HG02970 (cell line): Measurements from ENCODE around the gene PRDX2.

ENCODE experiments used
- ATAC-seq: cut with Tn5 transposase; IDR thresholded peaks from one replicate; pipeline ENCODE4 v1.9.1; 2021; ENCODE audit warnings: mild to moderate bottlenecking, moderate library complexity, moderate number of reproducible peaks; ENCODE audit not compliant: unreplicated experiment, low FRiP score

Gene PRDX2

DNA sequence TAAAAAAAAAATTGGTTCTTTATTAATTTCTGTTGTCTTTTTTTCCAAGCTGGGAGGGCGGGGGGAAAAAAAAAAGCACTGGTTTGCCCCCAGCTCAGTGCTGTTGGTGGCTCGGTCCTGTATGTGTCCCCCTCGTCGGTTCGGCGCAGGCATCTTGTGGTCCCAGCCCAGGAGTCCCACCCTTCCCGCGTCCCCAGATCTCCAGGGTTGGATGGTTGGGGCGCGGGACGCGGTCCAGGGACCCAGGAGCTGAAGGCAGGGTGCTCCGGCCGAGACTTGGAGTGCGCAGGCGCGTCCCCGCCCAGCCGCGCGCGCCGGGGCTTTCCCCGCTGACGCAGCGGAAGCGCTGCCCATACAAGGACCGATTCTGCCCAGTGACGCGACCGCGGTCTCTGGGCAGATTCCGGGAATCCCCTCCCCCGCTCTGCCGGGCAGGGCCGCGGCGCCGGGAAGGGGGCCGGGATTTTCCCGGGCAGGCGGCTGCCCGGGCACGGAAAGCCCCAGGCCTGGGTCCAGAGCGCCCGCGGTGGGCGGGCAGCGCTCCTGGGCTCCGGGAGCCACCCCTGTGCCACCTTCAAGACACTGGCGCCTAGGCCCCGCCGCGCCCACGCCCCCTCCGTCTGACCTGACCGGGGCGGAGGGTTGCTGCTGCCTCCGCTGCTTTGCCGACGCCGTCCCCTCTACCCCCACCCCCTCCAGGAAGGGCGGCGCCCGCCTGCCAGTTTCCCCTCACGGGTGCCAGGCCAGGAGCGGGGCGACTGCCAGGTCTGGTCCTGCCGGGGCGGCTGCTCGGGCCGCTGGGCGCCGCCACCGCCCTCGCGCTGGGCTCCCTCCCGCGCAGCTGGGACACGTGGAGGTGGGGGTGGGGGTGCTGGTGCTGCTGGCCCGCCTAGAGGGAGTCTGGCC is 8.1 kb downstream of the PRDX2 start:
- ATAC-seq: peak; percentile 26

- ATAC-seq: no peak
Measured at GRCh38 chr19:12792853-12793289, 8.7 kb downstream of the PRDX2 start.

- no peak for ATAC-seq
Measured at GRCh38 chr19:12792051-12792852, 9.3 kb downstream of the PRDX2 start.

GRCh38 chr19:12791345-12792050 is 10.1 kb downstream of the PRDX2 start, which contains the start of gene JUNB:
TSS of gene JUNB (plus strand) at chr19:12791486. CDS start at chr19:12791772, 286 bp downstream.
- ATAC-seq: peak; percentile 30

- ATAC-seq: no peak
Measured at GRCh38 chr19:12790628-12791344, 10.8 kb downstream of the PRDX2 start.

DNA sequence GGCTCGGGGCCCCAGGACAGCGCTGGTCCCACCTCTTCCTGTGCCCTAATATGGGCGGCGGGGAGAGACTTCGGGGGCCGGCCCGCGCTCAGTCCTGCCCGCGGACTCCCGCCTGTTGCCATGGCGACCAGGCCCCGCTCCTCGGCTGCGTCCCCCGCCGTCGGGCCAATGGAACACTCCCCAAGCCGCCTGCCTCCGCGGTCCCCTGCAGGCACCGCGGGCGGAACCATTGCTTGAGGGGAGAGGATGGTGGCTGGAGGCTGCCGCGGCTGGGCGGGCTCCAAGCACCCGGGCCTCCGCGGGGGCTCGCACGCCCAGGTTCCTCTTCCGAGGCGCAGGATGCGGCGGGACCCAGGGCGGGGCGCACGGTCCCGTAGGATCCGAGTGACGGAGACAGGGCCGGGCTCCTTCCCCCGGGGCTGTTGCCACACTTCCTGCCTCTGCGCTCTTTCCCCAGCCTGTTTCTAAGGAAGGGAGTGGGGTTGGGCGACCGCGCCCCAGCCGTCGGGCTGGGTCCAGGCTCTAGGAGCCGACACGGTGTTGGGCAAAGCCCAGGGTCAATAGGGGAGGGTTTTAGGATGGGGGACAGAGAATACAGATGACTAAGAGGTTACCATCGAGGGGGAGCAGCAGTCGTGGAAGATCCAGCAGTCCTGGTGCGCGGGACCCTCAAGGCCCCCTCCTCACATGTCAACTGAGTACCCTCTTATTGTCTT is 11.5 kb downstream of the PRDX2 start:
- peak; percentile 29 for ATAC-seq

DNA sequence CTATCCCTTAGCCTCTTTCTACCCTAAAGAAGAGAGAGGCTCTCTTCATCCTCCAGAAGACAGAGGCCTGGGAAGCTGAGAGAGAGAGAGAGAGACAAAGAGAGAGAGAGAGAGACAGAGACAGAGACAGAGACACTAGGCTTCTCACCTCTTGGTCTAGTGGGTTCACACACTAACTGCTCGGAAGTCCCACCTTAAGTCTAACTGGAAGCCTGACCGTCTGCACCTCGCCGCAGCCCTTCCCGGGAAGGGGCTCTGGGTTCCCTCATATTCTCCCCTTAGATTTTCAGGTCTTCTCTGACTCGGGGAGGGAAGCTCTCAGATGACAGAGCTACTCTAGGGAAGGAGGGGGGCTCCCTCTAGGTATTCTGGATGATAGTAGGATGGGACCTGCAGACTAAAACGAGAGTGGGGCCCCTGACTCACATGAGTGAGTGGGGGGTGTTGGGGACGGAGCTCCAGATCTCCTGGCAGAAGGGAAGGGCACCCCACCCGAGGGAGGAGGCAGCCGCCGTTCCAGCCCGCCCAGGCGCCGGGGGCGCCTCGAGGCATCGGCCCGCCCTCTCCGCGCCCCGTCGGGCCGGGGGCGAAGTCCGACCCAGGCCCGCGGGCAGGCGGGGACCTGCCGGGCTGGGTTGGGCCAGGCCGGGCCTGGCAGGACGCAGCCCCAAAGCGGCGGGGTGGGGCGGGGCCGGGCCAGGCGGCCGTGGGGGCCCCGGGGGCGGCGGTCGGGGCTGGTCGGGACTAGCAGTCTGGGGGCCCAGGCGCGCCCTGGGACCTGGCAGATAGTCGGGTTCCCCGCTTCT is 12.3 kb downstream of the PRDX2 start:
- ATAC-seq: no peak

DNA sequence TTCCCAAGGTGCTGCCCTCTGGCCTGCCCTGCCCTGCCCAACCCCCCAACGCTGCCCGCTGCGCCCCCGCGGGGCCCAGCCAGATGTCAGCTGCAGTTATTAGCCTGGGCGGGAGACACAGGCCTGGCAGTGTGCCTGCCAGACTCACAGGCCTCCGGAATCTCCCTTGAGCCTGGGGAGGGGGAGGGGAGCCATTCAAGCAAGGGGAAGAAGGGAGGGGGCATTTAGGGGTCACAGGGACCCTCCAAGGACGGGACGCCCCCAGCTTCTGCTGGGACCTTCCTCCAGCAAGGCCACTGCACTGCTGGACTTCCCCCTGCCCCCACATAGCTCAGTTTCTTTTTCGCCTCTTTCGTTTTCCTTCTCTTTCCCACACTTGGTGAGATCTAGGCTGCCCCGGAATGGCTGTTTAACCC is 12.9 kb downstream of the PRDX2 start:
- ATAC-seq: no peak

- ATAC-seq: no peak
Measured at GRCh38 chr19:12788042-12788681, 13.4 kb downstream of the PRDX2 start.

DNA sequence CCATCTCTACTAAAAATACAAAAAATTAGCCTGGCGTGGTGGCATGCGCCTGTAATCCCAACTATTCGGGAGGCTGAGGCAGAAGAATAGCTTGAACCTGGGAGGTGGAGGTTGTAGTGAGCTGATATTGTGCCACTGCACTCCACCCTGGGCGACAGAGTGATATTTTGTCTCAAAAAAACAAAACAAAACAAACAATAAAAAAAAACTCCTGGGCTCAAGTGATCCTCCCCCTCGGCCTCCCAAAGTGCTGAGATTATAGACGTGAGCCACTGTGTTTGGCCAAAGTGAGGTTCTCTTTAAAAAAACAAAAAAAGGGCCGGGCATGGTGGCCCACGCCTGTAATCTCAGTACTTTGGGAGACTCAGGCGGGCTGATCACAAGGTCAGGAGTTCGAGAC is 14.1 kb downstream of the PRDX2 start:
- no peak for ATAC-seq

DNA sequence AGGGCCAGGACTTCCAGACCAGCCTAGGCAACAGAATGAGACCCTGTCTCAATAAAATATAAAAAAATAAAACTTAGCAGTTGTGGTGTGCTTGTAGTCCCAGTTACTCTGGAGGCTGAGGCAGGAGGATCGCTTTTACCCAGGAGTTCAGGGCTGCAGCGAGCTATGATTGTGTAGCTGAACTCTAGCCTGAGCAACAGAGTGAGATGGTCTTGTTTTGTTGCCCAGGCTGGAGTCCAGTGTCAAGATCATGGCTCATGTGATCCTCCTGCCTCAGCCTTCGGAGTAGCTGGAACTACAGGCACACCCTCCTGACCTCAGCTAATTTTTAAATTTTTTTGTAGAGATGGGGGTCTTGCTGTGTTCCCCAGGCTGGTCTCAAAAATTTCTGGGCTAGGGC is 14.6 kb downstream of the PRDX2 start:
- ATAC-seq: no peak

GRCh38 chr19:12786141-12786870 is 15.3 kb downstream of the PRDX2 start:
- ATAC-seq: no peak

- ATAC-seq: no peak
Measured at GRCh38 chr19:12785431-12786031, 16.1 kb downstream of the PRDX2 start.

DNA sequence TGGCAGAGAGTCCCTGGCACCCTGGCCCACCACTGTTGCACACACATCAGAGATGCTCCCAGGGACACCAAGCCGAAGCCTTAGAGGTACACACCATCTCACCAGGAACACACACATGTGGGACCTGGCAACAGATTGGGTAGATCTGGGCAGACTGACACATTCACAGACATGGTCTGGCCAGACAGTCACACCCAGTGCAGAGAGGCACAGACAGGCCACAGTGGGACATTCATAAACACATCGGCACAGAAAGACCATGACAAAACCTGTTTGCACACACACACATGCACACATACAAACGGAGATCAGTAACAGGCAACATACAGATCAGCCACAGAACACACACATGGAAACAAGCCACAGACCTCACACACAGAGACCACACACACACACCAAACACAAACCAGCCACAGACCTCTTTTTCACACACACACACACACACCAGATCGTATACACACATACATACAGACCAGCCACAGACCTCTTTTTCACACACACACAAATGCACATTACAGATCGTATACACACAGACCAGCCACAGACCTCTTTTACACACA is 16.6 kb downstream of the PRDX2 start:
- no peak for ATAC-seq

DNA sequence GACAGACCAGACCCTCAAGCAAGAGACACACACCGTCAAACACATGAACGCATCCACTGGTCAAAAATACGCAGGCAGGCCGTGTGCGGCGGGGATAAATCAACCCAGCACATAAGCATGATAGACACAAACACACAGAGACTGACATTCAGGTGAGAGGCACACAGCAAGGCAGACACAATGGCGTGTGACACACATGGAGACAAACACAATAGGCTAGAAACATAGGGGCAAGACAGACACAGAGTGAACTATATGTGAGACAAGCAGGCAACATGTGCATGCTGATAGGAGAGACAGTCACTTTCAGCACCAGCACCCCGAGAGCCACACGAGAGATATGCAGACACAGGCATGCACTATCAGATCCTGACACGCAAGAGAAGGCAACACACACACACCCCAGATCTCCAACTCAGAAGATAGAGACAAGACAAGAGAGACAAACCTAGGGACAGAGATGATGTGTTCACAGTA is 17.2 kb downstream of the PRDX2 start:
- ATAC-seq: no peak

- ATAC-seq: no peak
Measured at GRCh38 chr19:12783849-12784393, 17.7 kb downstream of the PRDX2 start.
